Stimulated activated naive CD8-positive, alpha-beta T cell treated with anti-CD3 and anti-CD28 coated beads, Interleukin-15, Interleukin-2, amounts not matched to agents 100 ng/mL and 50 ng/mL, for 24 hours (primary cell): ENCODE data around the gene TPRG1.

Experiments used
- H3K27ac Mint-ChIP-seq: one replicate; pipeline ENCODE4 v1.8.0; 2021; ENCODE audit warnings: mild to moderate bottlenecking, mixed read lengths
- H3K27me3 Mint-ChIP-seq: one replicate; pipeline ENCODE4 v1.8.0; 2021; ENCODE audit warnings: mixed read lengths
- H3K36me3 Mint-ChIP-seq: one replicate; pipeline ENCODE4 v1.8.0; 2021; ENCODE audit warnings: low read depth, mixed read lengths
- H3K4me1 Mint-ChIP-seq: one replicate; pipeline ENCODE4 v1.8.0; 2021; ENCODE audit warnings: low read depth, mixed read lengths
- H3K4me3 Mint-ChIP-seq: one replicate; pipeline ENCODE4 v1.8.0; 2021; ENCODE audit warnings: mild to moderate bottlenecking, mixed read lengths
- H3K9me3 Mint-ChIP-seq: one replicate; pipeline ENCODE4 v1.8.0; 2021; ENCODE audit warnings: mixed read lengths

TPRG1 gene

GRCh38 chr3:189188466-189188865, 16.7 kb downstream of the TPRG1 start:
- no peak overlapping the region for H3K27ac Mint-ChIP-seq
- no peak overlapping the region for H3K4me3 Mint-ChIP-seq
- H3K27me3 Mint-ChIP-seq, result no peaks in the 10 kb centered on the region
- H3K9me3 Mint-ChIP-seq, result peaks cover 18% of the 10 kb centered on the region
- H3K4me1 Mint-ChIP-seq, result no peaks in the 10 kb centered on the region
- H3K36me3 Mint-ChIP-seq, result peaks cover 2% of the 10 kb centered on the region

- no peak overlapping the region for H3K4me3 Mint-ChIP-seq
- peaks cover 4% of the 10 kb centered on the region for H3K36me3 Mint-ChIP-seq
- no peak overlapping the region for H3K27ac Mint-ChIP-seq
These were observed 21.0 kb downstream of the TPRG1 start for GRCh38 chr3:189192725-189193124.

DNA sequence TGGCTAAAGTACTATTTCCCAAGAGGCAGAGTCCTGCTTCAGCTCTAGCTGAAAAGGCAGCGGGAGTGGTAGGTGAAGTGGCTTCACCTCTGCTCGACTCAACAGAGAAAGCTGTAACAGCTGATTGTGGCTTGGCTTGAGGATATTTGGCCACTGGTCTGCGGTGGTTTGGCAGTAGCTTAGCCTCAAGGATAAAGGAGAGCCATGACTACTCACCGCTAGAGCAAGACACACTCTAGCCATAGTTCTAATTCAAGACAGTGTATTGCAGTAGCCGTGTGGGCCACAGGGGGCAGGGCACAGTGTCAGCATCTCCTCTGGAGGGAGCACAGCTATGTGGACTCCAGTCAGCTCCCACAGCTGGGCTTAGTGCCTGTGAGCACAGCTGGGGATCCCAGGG, 23.5 kb downstream of the TPRG1 start:
- Mint-ChIP-seq H3K4me1 (no peaks in the 10 kb centered on the region), H3K36me3 (peaks cover 4% of the 10 kb centered on the region), H3K9me3 (peaks cover 40% of the 10 kb centered on the region), H3K4me3 (no peak overlapping the region), H3K27ac (no peak overlapping the region), H3K27me3 (no peaks in the 10 kb centered on the region)

More at GRCh38 chr3:189192725-189193124, 21.0 kb downstream of the TPRG1 start:
- peaks cover 33% of the 10 kb centered on the region for H3K9me3 Mint-ChIP-seq
- no peaks in the 10 kb centered on the region for H3K4me1 Mint-ChIP-seq
- no peaks in the 10 kb centered on the region for H3K27me3 Mint-ChIP-seq

- Mint-ChIP-seq H3K4me3 (no peak overlapping the region), H3K36me3 (no peaks in the 10 kb centered on the region), H3K4me1 (no peaks in the 10 kb centered on the region), H3K27ac (no peak overlapping the region), H3K9me3 (peaks cover 7% of the 10 kb centered on the region), H3K27me3 (no peaks in the 10 kb centered on the region)
These were observed 30.3 kb downstream of the TPRG1 start for GRCh38 chr3:189202106-189202505.

DNA sequence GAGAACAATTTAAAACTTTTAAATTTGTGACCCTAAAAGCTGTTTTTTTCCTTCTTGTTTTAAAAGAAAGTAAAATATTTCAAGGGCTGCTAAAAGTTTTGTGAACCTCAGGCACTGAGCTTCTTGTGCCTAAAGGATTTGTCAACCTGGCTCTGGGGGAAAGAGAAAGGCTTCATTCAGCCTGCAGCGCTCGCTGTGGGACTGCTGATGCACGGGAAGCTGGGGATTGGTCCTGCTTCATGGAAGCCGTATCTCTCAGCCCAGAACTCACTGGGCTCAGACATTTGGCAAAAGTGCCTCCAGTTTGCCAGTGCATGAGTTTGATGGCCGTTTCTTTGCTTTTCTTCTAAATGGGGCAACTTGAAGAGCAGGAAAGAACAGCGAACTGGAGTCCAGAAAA, 30.8 kb downstream of the TPRG1 start:
- H3K27me3 Mint-ChIP-seq, result no peaks in the 10 kb centered on the region
- no peaks in the 10 kb centered on the region for H3K36me3 Mint-ChIP-seq
- peaks cover 7% of the 10 kb centered on the region for H3K9me3 Mint-ChIP-seq
- no peaks in the 10 kb centered on the region for H3K4me1 Mint-ChIP-seq
- no peak overlapping the region for H3K27ac Mint-ChIP-seq
- H3K4me3 Mint-ChIP-seq, result no peak overlapping the region

- Mint-ChIP-seq H3K9me3 (no peaks in the 10 kb centered on the region), H3K36me3 (no peaks in the 10 kb centered on the region), H3K27ac (no peak overlapping the region), H3K27me3 (no peaks in the 10 kb centered on the region), H3K4me1 (no peaks in the 10 kb centered on the region), H3K4me3 (no peak overlapping the region)
These were observed 32.5 kb downstream of the TPRG1 start for GRCh38 chr3:189204167-189204866.

DNA sequence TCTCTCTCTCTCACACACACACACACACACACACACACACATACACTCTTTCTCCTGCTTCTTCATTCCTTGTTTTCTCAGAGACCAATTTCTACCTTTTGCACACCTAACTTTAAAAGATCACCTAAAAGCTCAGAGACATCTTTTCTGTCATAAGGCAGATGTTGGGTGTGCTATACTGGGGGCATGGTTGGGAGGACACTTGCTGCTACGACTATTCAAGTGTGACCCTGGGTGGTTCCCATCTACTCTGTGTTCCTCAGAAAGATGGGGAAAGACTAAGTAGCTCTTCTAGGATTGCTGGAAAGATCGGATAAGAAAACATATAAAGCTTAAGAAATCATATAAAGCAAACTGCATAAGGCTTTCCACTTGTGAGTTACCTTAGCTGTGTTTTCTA, 33.2 kb downstream of the TPRG1 start:
- Mint-ChIP-seq H3K27me3 (no peaks in the 10 kb centered on the region), H3K36me3 (no peaks in the 10 kb centered on the region), H3K4me3 (no peak overlapping the region), H3K27ac (no peak overlapping the region), H3K4me1 (no peaks in the 10 kb centered on the region), H3K9me3 (no peaks in the 10 kb centered on the region)

- no peak overlapping the region for H3K4me3 Mint-ChIP-seq
- H3K27ac Mint-ChIP-seq, result no peak overlapping the region
- H3K36me3 Mint-ChIP-seq, result no peaks in the 10 kb centered on the region
- H3K9me3 Mint-ChIP-seq, result no peaks in the 10 kb centered on the region
- no peaks in the 10 kb centered on the region for H3K4me1 Mint-ChIP-seq
- no peaks in the 10 kb centered on the region for H3K27me3 Mint-ChIP-seq
These were observed 38.5 kb downstream of the TPRG1 start for GRCh38 chr3:189210251-189210770.

DNA sequence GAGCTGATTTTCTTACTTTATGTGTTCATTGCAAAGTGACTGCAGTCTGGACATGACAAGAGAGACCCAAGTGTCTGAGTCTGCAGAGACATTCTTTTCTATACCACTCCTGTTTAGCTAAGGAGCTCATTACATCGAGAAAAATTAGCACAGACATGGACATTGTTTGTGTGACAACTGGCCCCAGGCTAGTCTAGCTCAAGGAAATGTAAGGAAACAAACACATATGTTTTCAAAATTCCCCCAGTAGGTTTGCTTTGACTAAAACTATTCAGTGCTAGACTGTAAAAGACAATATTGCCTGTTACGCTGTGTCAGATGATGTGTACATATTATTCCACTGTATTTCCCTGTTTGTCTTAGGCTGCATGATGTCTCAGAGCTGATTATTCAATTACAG, 40.9 kb downstream of the TPRG1 start:
- H3K27me3 Mint-ChIP-seq, result no peaks in the 10 kb centered on the region
- no peak overlapping the region for H3K27ac Mint-ChIP-seq
- H3K4me3 Mint-ChIP-seq, result no peak overlapping the region
- no peaks in the 10 kb centered on the region for H3K4me1 Mint-ChIP-seq
- no peaks in the 10 kb centered on the region for H3K36me3 Mint-ChIP-seq
- H3K9me3 Mint-ChIP-seq, result no peaks in the 10 kb centered on the region

GRCh38 chr3:189214651-189215050, 42.9 kb downstream of the TPRG1 start:
- Mint-ChIP-seq H3K36me3 (no peaks in the 10 kb centered on the region), H3K4me3 (no peak overlapping the region), H3K9me3 (no peaks in the 10 kb centered on the region), H3K27ac (no peak overlapping the region), H3K27me3 (no peaks in the 10 kb centered on the region), H3K4me1 (no peaks in the 10 kb centered on the region)

DNA sequence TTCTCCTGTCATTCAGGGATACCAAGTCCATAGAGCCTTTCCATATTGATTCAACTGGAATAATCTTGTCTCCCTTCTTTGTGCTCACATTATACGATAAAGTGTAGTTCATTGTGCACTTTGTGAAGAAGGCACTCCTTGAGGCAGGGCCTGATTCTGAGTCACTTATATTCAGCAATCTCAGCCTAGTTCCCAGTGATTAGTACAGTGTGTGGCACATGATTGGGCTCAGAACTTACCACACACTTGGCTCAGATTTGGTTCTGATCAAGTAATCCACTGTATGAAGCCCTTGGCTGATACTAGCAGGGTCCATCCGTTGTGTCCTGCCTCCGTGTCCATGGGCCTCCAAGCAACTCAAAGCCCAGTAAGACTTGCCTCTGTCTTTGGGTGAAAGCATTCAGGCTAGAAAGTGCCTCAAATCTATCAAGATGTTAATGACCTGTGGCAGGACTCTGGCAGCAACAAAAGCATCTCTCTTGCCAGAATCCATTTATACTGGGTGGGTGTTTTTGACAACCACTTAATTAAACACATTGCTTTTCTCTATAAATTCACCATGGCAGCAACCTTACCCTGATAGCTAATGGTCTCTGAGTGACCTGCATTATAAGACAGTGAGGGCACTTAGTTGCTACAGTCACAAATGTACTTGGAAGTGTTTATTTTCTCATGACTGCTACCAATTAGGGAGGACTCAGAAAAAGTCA, 51.3 kb downstream of the TPRG1 start:
- no peaks in the 10 kb centered on the region for H3K9me3 Mint-ChIP-seq

GRCh38 chr3:189225431-189225830, 53.7 kb downstream of the TPRG1 start:
- H3K9me3 Mint-ChIP-seq, result no peaks in the 10 kb centered on the region
- H3K4me1 Mint-ChIP-seq, result peaks cover 3% of the 10 kb centered on the region
- no peaks in the 10 kb centered on the region for H3K27me3 Mint-ChIP-seq
- H3K27ac Mint-ChIP-seq, result no peak overlapping the region
- no peak overlapping the region for H3K4me3 Mint-ChIP-seq
- H3K36me3 Mint-ChIP-seq, result no peaks in the 10 kb centered on the region

More for the DNA sequence above, 51.3 kb downstream of the TPRG1 start:
- no peak overlapping the region for H3K27ac Mint-ChIP-seq
- H3K36me3 Mint-ChIP-seq, result no peaks in the 10 kb centered on the region
- no peak overlapping the region for H3K4me3 Mint-ChIP-seq
- H3K27me3 Mint-ChIP-seq, result no peaks in the 10 kb centered on the region
- no peaks in the 10 kb centered on the region for H3K4me1 Mint-ChIP-seq

DNA sequence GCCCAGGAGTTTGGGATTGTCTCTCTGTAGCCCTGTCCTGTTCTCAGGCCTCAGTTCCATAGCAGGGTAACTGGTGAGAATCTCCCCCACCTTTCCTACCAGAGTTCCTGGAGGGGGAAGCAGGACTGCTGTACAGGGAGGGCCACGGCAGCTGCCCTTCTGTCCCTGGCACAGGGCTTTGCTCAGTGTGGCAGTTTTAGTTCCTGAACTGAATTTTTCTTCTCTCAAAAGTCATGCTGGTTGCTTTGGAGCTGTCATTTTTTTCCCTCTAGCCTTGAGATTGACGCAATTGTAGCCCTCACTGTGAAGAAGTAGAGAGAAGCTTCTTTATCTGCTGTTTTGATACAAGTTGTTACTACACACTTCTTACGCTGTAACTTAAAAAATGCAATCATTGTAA, 55.5 kb downstream of the TPRG1 start:
- Mint-ChIP-seq H3K4me3 (no peak overlapping the region), H3K36me3 (no peaks in the 10 kb centered on the region), H3K27ac (no peak overlapping the region), H3K9me3 (no peaks in the 10 kb centered on the region), H3K4me1 (peaks cover 3% of the 10 kb centered on the region), H3K27me3 (no peaks in the 10 kb centered on the region)

GRCh38 chr3:189229196-189229828, 57.5 kb downstream of the TPRG1 start:
- H3K36me3 Mint-ChIP-seq, result no peaks in the 10 kb centered on the region
- no peaks in the 10 kb centered on the region for H3K27me3 Mint-ChIP-seq
- H3K4me3 Mint-ChIP-seq, result no peak overlapping the region
- H3K27ac Mint-ChIP-seq, result no peak overlapping the region
- no peaks in the 10 kb centered on the region for H3K9me3 Mint-ChIP-seq
- H3K4me1 Mint-ChIP-seq, result peaks cover 13% of the 10 kb centered on the region

DNA sequence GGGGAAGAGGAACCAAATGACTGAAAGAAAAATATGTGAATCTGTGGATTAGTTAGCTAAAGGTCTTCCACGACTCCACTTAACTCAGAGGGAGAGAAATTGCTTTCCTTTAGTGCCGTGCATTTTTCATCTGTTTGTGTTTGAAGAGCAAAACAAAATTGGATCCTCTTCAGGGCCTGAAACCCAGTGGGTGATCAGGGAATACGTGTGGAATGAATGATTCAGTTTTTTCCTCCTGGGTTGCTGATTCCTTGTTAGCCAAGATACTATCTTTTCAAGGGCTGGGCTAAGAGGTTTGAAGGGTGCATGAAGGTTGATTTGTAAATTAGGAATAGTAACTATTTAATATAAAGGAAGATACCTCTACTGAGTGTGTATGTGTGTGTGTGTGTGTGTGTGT, 61.0 kb downstream of the TPRG1 start:
- Mint-ChIP-seq H3K4me1 (peaks cover 32% of the 10 kb centered on the region), H3K36me3 (no peaks in the 10 kb centered on the region), H3K27me3 (no peaks in the 10 kb centered on the region), H3K9me3 (no peaks in the 10 kb centered on the region), H3K4me3 (no peak overlapping the region), H3K27ac (no peak overlapping the region)
